GM06990 (cell line): ENCODE measurements around the gene GPN1.

Source experiments
- DNase-seq: peaks from one replicate; pipeline ENCODE4 v3.0.0-alpha.2; 2011; ENCODE audit not compliant: insufficient read length; ENCODE audit errors: extremely low read depth
- H3K27me3 ChIP-seq: replicated peaks from 2 replicates; pipeline ENCODE4 v1.6.0; 2011; ENCODE audit warnings: low read length; ENCODE audit not compliant: control insufficient read depth, insufficient read depth
- H3K36me3 ChIP-seq: 2 replicates; pipeline ENCODE4 v1.5.1; 2011; ENCODE audit warnings: low read length; ENCODE audit not compliant: control insufficient read depth, insufficient read depth
- H3K4me3 ChIP-seq: replicated peaks from 2 replicates; pipeline ENCODE4 v1.5.1; 2011; ENCODE audit warnings: low read depth, mild to moderate bottlenecking, control low read depth, low read length
- CTCF ChIP-seq: IDR thresholded peaks from 2 replicates; pipeline ENCODE4 v1.5.1; 2011; ENCODE audit warnings: low read length, control low read depth, mild to moderate bottlenecking, inconsistent platforms; ENCODE audit not compliant: insufficient read depth, poor library complexity, severe bottlenecking

Gene GPN1

GRCh38 chr2:27596627-27597026 lies 32.2 kb upstream of the GPN1 start:
- no peaks in the 10 kb centered on the region for H3K27me3 ChIP-seq
- TF ChIP-seq CTCF = no peak
- no peak overlapping the region for H3K4me3 ChIP-seq
- no peak for DNase-seq
- H3K36me3 ChIP-seq = peaks cover 4% of the 10 kb centered on the region

GRCh38 chr2:27606611-27607010 lies 22.2 kb upstream of the GPN1 start:
- Histone ChIP-seq H3K36me3 (peaks cover 9% of the 10 kb centered on the region), H3K27me3 (no peaks in the 10 kb centered on the region), H3K4me3 (no peak overlapping the region)
- DNase-seq = no peak
- no peak for TF ChIP-seq CTCF

GRCh38 chr2:27613985-27614384 lies 14.9 kb upstream of the GPN1 start:
- DNase-seq = no peak
- Histone ChIP-seq H3K36me3 (peaks cover 4% of the 10 kb centered on the region), H3K4me3 (no peak overlapping the region), H3K27me3 (no peaks in the 10 kb centered on the region)
- TF ChIP-seq CTCF = no peak

GRCh38 chr2:27615316-27615715 lies 13.5 kb upstream of the GPN1 start:
- DNase-seq = no peak
- TF ChIP-seq CTCF = no peak
- Histone ChIP-seq H3K27me3 (no peaks in the 10 kb centered on the region), H3K4me3 (no peak overlapping the region), H3K36me3 (peaks cover 4% of the 10 kb centered on the region)

- Histone ChIP-seq H3K36me3 (peaks cover 4% of the 10 kb centered on the region), H3K27me3 (no peaks in the 10 kb centered on the region), H3K4me3 (no peak overlapping the region)
- no peak for DNase-seq
- TF ChIP-seq CTCF = no peak
Observed at GRCh38 chr2:27621524-27621923, 7.3 kb upstream of the GPN1 start.

- DNase-seq = no peak
- Histone ChIP-seq H3K4me3 (no peak overlapping the region), H3K36me3 (peaks cover 2% of the 10 kb centered on the region), H3K27me3 (no peaks in the 10 kb centered on the region)
- no peak for TF ChIP-seq CTCF
Observed at GRCh38 chr2:27622921-27623384, 5.9 kb upstream of the GPN1 start.
